GM19238 (cell line): ENCODE data around the gene ANGPTL1.

Experiments
- DNase-seq: peaks from one replicate; pipeline ENCODE4 v3.0.0; 2011; ENCODE audit warnings: low spot score; ENCODE audit not compliant: insufficient read length

Gene ANGPTL1, protein sequence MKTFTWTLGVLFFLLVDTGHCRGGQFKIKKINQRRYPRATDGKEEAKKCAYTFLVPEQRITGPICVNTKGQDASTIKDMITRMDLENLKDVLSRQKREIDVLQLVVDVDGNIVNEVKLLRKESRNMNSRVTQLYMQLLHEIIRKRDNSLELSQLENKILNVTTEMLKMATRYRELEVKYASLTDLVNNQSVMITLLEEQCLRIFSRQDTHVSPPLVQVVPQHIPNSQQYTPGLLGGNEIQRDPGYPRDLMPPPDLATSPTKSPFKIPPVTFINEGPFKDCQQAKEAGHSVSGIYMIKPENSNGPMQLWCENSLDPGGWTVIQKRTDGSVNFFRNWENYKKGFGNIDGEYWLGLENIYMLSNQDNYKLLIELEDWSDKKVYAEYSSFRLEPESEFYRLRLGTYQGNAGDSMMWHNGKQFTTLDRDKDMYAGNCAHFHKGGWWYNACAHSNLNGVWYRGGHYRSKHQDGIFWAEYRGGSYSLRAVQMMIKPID

DNA sequence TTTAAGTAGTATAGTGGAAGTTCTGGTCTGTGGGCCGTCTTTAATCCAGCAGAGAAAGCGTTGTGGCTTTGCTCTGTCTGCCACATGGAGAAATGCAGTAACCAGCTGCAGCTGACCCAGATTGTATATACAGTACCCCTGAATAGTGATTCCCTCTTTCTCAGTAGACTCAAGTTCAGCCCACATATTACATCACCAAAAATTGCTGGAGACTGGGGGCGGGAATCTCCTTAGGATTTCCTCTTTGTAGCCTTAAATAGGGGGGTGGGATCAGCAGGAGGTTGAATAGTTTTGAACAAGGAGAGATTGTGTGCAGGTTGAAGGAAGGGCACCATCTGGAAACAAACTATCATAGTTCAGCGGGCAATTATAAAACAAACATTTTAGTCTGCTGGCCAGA, at the start of gene ANGPTL1:
Gene ANGPTL1 (minus strand): TSS at position 134 of the 400 bp plus-strand sequence. CDS start 5,301 bp downstream, outside the sequence.
- no peak for DNase-seq

- DNase-seq: no peak
Measured at GRCh38 chr1:178919581-178919980, 48.7 kb upstream of the ANGPTL1 start.

DNA sequence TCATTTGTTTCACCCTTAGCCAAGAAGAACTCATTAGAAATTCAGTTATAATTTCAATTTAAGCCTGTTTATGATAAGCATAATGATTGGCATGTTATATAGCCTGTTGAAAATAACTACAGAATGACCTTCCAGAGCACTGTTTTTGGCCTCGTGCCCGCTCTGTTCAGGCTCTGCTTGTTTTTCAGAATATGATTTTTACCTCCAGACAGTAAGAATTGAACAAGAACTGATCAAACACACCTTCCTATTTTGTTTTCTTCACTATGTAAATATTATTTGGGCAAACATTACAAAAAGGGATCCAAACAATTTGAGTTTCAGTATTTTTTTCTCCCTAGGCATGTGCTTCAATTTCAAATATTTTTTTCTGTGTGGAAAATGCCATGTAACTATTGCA, 48.1 kb upstream of the ANGPTL1 start:
- DNase-seq: no peak

- no peak for DNase-seq
Measured at GRCh38 chr1:178918308-178918707, 47.4 kb upstream of the ANGPTL1 start.

- no peak for DNase-seq
Measured at GRCh38 chr1:178916448-178917174, 45.7 kb upstream of the ANGPTL1 start.

- no peak for DNase-seq
Measured at GRCh38 chr1:178912597-178912996, 41.7 kb upstream of the ANGPTL1 start.

DNA sequence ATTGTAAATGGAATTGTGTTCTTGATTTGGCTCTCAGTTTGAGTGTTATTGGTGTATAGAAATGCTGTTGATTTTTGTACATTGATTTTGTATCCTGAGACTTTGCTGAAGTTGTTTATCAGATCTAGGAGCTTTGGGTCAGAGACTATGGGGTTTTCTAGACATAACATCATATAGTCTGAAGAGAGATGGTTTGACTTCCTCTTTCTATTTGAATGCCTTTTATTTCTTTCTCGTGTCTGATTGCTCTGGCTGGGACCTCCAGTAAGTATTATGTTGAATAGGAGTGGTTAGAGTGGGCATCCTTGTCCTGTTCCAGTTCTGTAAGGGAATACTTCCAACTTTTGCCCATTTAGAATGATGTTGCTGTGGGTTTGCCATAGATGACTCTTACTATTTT, 39.1 kb upstream of the ANGPTL1 start:
- DNase-seq: no peak

- no peak for DNase-seq
Measured at GRCh38 chr1:178908358-178908757, 37.5 kb upstream of the ANGPTL1 start.

DNA sequence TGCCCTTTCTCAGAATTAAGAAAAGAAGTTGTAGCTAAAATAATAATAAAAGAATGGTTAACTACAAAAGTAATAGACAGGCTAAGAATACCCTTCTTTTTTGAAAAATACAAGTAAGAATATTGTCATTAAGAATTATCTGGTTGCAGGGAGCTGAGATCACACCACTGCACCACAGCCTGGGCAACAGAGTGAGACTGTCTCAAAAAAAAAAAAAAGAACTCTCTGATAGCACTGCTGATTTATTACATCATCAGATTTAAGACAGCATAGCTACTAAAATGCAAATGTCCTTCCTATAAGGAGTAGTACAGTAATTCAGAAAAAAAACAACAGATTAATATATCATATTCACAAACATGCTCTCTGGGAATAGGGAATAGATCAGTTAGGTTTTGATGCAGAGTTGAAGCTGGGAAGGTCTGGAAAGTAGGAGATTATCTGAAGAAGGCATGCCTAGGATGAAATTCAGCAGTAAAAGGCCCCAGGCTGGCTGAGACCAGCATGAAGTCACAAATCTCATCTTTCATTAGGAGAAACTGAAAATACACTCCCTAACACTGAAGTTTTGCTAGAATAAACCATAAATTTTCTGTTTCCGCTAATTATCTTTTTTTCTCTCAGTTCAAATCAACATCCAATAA, 30.7 kb upstream of the ANGPTL1 start:
- no peak for DNase-seq

- DNase-seq: no peak
Measured at GRCh38 chr1:178899402-178899801, 28.5 kb upstream of the ANGPTL1 start.

DNA sequence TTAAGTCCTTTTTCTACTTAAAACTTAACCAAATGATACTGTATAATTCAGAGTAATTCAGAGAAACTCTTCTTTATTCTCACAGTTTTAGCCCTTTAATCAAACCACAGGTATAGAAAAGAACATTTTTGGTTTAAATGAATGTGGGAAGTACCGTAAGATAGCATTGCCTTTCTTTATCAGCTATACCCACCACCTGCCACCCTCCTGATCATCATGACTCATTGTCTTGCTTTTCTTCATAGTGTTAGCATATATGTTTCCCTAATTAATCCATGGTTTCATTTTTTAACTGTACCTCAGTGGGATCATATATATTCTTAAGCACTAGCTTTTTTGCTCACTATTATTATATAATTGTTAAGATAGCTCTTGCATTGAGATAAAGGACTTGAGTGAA, 27.5 kb upstream of the ANGPTL1 start:
- DNase-seq: no peak

- DNase-seq: no peak
Measured at GRCh38 chr1:178895928-178896327, 25.1 kb upstream of the ANGPTL1 start.

DNA sequence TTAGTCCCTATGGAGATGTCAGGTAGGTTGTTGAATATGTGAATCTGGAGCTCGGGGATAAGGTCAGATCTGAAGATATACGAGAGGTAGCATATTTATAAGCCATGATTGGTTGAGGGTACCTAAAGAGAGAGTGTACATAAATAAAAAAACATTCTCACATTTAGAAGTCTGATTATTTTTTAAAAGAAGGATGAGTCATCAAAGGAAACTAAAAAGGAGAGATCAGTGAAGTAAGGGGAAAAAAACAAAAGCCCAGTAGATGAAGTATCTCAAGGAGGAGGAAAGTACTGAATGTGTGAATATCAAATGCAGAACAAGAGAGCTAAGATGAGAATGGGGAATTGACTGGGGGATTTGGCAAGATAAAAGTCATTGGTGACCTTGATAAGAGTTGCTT, 15.7 kb upstream of the ANGPTL1 start:
- no peak for DNase-seq

DNA sequence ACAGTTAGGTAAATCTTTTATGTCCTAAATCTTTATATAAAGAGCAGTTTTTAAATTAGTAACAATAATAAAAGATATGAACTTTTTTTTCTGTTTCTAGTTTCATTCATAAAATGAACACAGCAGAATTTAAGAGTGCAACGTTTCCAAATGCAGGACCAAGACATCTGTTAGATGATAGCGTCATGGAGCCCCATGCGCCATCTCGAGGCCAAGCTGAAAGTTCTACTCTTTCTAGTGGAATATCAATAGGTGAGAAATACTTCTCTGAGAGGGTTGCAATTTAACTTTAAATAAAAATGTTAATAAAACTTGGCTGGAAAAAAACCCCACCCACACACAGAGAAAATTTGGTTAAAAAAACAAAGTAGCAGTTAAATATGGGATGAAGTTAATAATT, 15.0 kb upstream of the ANGPTL1 start:
- DNase-seq: no peak

DNA sequence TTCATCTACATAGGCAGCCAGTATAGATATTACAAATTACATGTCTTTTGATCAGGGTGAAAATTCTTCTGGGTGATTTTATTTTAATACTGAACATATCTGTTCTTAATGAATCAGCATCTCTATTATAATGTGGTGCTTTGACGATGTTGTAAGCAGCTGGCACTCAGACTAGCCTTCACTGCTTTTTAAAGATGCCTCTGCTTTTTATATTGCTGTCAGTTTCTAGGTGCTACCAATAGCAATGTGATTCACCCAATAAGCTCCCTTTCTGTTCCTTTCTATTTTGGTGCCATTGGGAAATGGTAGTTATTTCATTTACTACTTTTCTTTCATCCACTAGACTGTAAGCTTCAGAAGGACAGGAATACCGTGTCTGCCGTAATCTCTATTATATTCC, 11.1 kb upstream of the ANGPTL1 start:
- no peak for DNase-seq

GRCh38 chr1:178877896-178878295, 7.0 kb upstream of the ANGPTL1 start:
- DNase-seq: no peak

GRCh38 chr1:178875936-178876335, 5.1 kb upstream of the ANGPTL1 start:
- no peak for DNase-seq

GRCh38 chr1:178874966-178875365, 4.1 kb upstream of the ANGPTL1 start:
- no peak for DNase-seq

DNA sequence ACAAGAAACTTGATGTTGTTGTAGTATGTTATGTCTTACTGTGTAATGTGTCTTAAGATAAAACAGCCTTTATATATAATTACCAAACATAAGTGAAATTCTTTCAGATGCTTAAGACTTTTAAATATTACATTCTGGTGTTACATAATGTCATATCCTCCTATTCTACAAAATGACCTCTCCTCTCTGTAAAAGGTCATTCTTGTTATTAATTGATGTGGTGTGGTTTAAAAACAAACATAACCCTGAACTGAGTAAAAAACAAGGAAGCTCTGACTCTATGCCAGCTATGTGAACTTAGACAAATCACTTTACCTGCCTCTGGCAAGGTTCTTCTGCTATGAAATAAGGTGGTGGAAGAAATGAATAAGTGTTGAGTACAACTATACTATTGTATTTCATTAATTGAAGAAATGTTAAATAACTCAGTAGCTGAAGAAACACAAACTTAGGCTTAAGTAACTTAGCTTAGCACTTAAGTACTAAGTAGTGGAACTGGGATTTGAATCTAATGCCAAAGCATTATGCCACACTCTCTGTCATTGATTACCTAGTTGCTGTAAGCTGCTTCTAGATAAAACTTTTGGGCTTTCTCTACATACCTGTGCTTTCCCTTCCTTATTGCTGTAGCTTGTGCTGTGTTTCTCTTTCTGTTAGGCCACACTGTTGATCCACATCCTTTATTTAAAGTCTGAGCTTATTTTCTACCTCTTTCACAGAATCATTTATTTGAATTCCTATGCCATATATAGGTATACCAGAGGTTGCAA, 859 bp upstream of the ANGPTL1 start:
- no peak for DNase-seq

DNA sequence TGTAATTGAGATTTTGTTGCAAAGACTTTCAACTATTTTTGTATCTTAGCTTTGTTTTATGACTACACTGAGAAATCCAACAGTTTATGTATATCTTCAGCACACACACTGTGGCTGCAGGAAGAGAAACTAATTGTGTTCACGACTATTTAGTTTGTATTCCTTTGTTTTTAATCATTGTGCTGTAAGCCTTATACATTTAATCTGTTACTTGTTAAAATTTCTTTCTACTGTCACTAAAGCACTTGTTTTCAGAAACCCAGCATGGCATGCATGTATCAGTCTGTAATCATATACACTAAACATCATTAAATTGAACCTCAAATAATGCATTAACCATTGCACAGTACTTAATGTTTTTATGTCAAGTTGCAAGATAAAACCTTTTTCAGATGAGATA, 656 bp downstream of the ANGPTL1 start:
- DNase-seq: no peak

GRCh38 chr1:178869119-178869697, 1.7 kb downstream of the ANGPTL1 start:
- no peak for DNase-seq
